Osteoblast (primary cell): ENCODE results near the gene SH3BP5L. TPM values are rescaled to one million over a fixed set of nuclear protein-coding genes. Genes with fewer than 3 reads are reported as not detected.

Source experiments
- DNase-seq: peaks from one replicate; pipeline ENCODE4 v3.0.0; 2011; ENCODE audit warnings: low spot score, mixed read lengths; ENCODE audit not compliant: insufficient read length; ENCODE audit errors: missing footprints
- H2AFZ ChIP-seq: 2 replicates; pipeline ENCODE4 v1.6.0; 2011; ENCODE audit warnings: mild to moderate bottlenecking, low read length
- H3K27ac ChIP-seq: 2 replicates; pipeline ENCODE4 v1.5.1; 2011; ENCODE audit warnings: mild to moderate bottlenecking, low read depth, low read length, moderate library complexity
- H3K27me3 ChIP-seq: 2 replicates; pipeline ENCODE4 v1.6.0; 2012; ENCODE audit warnings: mild to moderate bottlenecking, control low read depth, inconsistent platforms, low read length, moderate library complexity; ENCODE audit not compliant: insufficient read depth
- H3K36me3 ChIP-seq: 2 replicates; pipeline ENCODE4 v1.5.1; 2011; ENCODE audit warnings: mild to moderate bottlenecking, low read length, control low read depth, moderate library complexity; ENCODE audit not compliant: insufficient read depth
- H3K4me1 ChIP-seq: 2 replicates; pipeline ENCODE4 v1.5.1; 2011; ENCODE audit warnings: mild to moderate bottlenecking, low read length, control low read depth, moderate library complexity; ENCODE audit not compliant: insufficient read depth
- H3K4me2 ChIP-seq: 2 replicates; pipeline ENCODE4 v1.6.0; 2011; ENCODE audit warnings: mild to moderate bottlenecking, low read length; ENCODE audit not compliant: insufficient read depth
- H3K4me3 ChIP-seq: fragments of 200-600 bp; sonication (generic); 3 replicates; pipeline ENCODE4 v1.5.1; 2012; ENCODE audit warnings: mild to moderate bottlenecking, low read length, inconsistent platforms; ENCODE audit not compliant: insufficient read depth
- H3K79me2 ChIP-seq: 2 replicates; pipeline ENCODE4 v1.6.0; 2012; ENCODE audit warnings: mild to moderate bottlenecking, low read length, control low read depth, inconsistent platforms; ENCODE audit not compliant: insufficient read depth
- H3K9me3 ChIP-seq: 2 replicates; pipeline ENCODE4 v1.5.1; 2011; ENCODE audit warnings: low read depth, low read length, control low read depth
- H4K20me1 ChIP-seq: 2 replicates; pipeline ENCODE4 v1.6.0; 2012; ENCODE audit warnings: mild to moderate bottlenecking, low read length, control low read depth; ENCODE audit not compliant: insufficient read depth
- CTCF ChIP-seq: IDR thresholded peaks from 2 replicates; pipeline ENCODE4 v1.5.1; 2011; ENCODE audit warnings: mild to moderate bottlenecking, low read depth, low read length, moderate library complexity; ENCODE audit errors: extremely low read depth
- total RNA-seq: library from RNA; depleted of rRNA; stranded (reverse); fragments of >200 nt; gene quantifications from 2 replicates; pipeline ENCODE4 v1.2.3, GENCODE V29; 2012

Gene SH3BP5L
- total RNA-seq, 1 donor = 25.3 TPM

- Histone ChIP-seq H3K27me3 (no peaks in the 10 kb centered on the region), H3K36me3 (peaks cover 63% of the 10 kb centered on the region), H3K79me2 (peaks cover 2% of the 10 kb centered on the region), H3K9me3 (no peaks in the 10 kb centered on the region), H3K4me3 (no peak overlapping the region), H3K4me1 (no peaks in the 10 kb centered on the region), H3K27ac (no peak overlapping the region), H3K4me2 (no peak overlapping the region), H2AFZ (no peak overlapping the region), H4K20me1 (no peaks in the 10 kb centered on the region)
- peak; percentile 60 for DNase-seq
- TF ChIP-seq CTCF = no peak
Observed at GRCh38 chr1:248850536-248851251, 25.0 kb upstream of the SH3BP5L start.

- Histone ChIP-seq H3K27ac (no peak overlapping the region), H3K79me2 (peaks cover 2% of the 10 kb centered on the region), H3K4me3 (no peak overlapping the region), H3K4me1 (no peaks in the 10 kb centered on the region), H3K4me2 (no peak overlapping the region), H4K20me1 (no peaks in the 10 kb centered on the region), H3K27me3 (no peaks in the 10 kb centered on the region), H2AFZ (no peak overlapping the region), H3K9me3 (no peaks in the 10 kb centered on the region), H3K36me3 (peaks cover 63% of the 10 kb centered on the region)
- no peak for TF ChIP-seq CTCF
- peak; percentile 32 for DNase-seq
Observed at GRCh38 chr1:248850124-248850523, 24.4 kb upstream of the SH3BP5L start.

- H3K36me3 ChIP-seq = peaks cover 61% of the 10 kb centered on the region
- no peaks in the 10 kb centered on the region for H3K27me3 ChIP-seq
- no peak overlapping the region for H3K27ac ChIP-seq
- H4K20me1 ChIP-seq = no peaks in the 10 kb centered on the region
- peaks cover under 1% of the 10 kb centered on the region for H3K4me1 ChIP-seq
- H3K4me3 ChIP-seq = no peak overlapping the region
- no peak overlapping the region for H2AFZ ChIP-seq
- H3K4me2 ChIP-seq = no peak overlapping the region
- H3K9me3 ChIP-seq = no peaks in the 10 kb centered on the region
- peaks cover 6% of the 10 kb centered on the region for H3K79me2 ChIP-seq
- DNase-seq = no peak
- TF ChIP-seq CTCF = no peak
Observed at GRCh38 chr1:248849637-248850036, 23.9 kb upstream of the SH3BP5L start.

- Histone ChIP-seq H3K27ac (no peak overlapping the region), H3K9me3 (no peaks in the 10 kb centered on the region), H4K20me1 (no peaks in the 10 kb centered on the region), H3K79me2 (peaks cover 10% of the 10 kb centered on the region), H3K4me2 (no peak overlapping the region), H3K4me3 (no peak overlapping the region), H2AFZ (no peak overlapping the region), H3K4me1 (peaks cover 3% of the 10 kb centered on the region), H3K36me3 (peaks cover 58% of the 10 kb centered on the region), H3K27me3 (no peaks in the 10 kb centered on the region)
- TF ChIP-seq CTCF = no peak
- DNase-seq = peak; percentile 37
Observed at GRCh38 chr1:248849152-248849551, 23.4 kb upstream of the SH3BP5L start.
